GM19099 (cell line): Measurements from ENCODE around the gene C13orf46.

Experiments used
- POLR2A ChIP-seq: IDR thresholded peaks from 3 replicates; pipeline ENCODE4 v1.6.1; 2011; ENCODE audit warnings: low read depth; ENCODE audit not compliant: insufficient read length; ENCODE audit errors: extremely low read depth

Gene C13orf46

DNA sequence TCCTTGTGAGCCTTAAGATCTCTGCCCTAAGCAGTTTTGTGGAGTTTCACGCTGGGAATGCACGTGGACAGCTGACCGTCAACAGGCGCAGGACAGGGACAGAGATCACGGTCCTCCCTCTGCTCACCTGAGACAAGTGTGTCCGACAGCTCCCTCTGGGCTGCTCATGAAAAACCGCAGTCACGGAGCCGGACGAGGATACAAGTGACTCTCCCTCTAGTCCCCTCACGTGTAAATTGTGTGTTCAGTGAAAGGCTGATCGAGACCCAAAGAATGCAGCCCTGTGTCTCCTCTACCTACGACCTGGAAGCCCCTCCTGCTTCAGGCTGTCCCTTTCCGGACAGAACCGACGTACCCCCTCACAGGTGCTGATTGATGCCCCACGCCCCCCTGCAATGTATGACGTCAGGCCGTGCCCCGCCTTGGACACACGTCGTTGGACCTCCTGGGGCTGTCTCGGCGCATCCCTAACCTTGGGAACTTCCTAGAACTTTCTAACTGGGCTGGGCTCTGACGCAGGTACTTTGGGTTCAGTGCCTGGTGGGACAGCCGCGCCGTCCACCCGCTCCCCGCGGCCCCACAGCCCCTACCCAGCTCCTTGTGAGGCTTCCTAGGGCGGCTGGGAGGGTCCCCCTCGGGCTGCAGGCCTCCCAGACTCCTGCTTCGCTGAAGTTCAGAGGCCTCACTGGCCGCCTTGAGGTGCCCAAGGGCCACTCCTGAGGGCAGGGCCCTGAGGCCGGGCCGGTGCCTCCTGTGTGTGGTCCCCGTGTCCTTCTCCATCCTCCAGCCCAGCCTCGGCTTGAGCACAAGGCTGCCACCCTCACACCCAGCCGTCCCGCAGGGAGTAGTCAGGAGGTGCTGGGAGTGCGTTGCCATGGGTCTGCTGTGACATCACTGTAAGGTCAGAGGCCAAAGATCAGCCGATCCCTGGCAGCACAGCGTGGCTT is at the start of gene C13orf46:
TSS of gene C13orf46 (minus strand) at position 859 of the 947 bp plus-strand sequence. CDS start at position 780, 79 bp downstream.
- TF ChIP-seq POLR2A: no peak

DNA sequence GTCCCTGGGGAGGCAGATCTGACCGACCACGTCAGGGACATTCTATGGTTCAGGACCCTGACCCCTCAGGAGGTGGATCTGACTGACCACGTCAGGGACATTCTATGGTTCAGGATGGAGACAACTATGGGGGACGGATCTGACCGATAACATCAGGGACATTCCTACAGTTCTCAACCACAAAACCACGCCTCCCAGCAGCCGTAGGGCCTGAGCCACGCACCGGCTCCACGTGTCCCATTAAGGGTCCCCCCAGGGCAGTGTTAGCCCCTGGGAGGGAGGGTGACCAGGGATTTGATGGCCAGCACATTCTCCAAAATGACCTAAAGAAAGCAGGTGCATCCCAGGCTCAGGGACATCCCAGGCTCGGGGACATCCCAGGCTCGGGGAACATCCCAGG is 49.0 kb upstream of the C13orf46 start:
- no peak for TF ChIP-seq POLR2A

DNA sequence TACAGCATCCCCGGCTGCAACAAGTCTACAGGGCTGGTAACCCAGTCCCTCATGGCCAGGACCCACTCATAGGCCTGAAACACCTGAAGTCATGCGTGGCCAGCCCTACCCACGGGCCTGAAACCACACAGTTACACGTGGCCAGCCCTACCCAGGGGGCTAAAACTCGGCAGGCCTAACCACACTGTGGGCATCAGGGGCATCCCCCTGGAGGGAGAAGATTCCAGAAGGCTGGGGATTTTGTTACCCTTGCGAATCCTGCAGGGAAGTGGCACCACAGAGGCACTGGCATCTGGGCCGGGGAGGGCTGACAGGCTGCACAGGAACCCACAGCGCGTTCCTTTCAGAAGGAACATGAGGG is 48.4 kb upstream of the C13orf46 start:
- TF ChIP-seq POLR2A: no peak

DNA sequence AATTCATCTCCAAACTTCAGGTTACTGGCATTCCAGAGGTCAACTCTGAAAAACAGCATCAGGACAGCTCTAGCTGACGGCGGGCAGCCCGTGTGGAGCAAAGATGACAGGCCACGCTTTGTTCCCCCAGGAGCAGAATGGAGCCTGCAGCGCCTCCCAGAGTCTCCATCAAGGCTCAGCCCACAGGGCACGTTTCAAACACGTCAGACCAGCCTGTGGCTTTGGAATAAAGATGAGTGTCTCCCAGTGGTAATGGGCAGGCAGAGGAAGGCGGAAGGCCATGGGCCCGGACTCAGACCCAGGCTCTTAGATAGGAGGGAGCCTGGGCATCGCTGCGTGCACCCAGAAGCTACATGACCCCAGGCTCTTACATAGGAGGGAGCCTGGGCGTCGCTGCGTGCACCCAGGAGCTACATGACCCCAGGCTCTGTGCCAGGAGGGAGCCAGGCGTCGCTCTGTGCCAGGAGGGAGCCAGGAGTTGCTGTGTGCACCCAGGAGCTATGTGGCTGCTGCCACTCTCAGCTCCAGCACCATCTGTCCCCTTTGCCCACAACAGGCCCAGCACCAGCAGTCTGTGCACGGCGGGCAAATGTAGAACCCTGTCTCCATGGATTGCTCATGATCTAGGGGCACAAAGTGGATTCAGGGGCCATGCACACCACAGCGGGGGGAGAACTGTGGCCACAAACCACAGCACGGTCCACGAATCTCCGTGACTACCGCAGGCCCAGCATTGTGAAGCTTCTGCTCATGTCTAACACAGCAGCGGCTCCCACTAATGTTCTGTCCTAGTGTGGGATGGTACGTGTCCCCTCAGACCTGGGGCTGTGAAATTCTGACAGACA is 47.8 kb upstream of the C13orf46 start:
- no peak for TF ChIP-seq POLR2A

DNA sequence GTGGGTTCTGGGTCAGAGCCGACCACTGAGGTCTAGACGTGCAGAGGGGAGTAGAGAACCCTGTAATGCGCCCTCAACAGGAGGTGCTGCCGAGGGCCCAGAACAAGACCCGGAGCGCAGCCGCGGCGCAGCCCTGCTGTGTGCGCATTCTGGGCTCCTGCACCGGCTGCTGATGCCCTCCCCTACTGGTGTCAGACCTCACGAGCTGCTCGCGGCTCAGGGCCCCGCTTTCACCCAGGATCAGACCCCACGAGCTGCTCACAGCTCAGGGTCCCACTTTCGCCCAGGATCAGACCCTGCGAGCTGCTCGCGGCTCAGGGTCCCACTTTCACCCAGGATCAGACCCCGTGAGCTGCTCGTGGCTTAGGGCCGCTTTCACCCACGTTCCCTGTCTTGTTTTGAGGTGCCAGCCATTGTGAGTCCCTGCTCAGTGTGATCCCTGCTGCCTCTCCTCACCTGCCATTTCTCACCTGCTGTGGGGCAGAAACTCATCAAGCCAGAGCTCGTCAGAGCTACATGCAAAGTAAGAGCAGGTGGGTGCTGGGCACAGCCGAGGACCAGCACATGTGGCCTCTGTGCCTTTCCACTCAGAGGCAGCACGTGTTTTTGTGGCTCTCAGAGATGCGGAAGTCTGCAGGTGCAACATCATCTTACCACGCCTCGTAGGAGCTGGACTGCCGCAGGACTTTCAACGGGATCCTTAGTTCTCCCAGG is 47.0 kb upstream of the C13orf46 start:
- no peak for TF ChIP-seq POLR2A

DNA sequence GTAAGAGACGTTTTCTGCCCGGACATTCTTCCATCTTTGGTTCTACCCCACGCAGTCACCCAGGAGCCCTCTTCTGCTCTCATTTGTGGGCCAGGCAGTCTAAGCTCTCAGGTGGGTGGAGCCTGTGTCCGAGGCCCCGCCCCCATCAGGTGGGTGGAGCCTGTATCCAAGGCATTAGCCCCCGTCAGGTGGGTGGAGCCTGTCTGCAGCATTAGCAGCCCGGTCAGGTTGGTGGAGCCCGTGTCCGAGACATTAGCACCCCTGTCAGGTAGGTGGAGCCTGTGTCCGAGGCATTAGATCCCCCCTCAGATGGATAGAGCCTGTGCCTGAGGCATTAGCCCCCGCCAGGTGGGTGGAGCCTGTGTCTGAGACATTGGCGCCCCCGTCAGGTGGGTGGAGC is 45.5 kb upstream of the C13orf46 start:
- no peak for TF ChIP-seq POLR2A

DNA sequence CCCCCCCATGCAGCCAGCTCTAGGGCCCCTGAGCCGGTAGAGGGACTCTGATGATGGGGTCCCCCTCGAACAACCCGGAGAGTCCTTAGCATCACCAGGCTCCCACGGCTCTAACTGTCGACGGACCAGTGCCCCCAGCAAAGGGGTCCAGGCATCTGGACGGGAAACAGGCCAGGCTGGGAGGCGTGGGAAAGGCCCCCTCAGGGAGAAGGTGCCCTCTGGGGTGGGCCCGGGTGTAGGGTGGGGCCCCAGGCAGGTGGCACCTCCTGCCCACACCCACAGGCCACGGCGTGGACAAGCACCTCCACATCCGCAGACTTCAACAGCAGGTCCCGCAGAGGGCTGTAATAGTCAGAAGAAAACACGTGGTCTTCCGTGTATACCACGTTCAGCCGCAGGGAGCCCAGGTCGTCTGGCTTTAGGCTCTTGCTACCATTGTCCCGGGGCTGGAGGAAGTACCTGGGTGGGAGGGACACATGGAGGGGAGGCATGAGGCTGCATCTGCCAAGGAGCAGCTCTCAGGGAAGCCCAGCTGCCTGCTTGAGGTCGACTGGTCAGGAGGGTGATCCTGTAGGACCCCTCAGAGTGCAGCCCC is 44.7 kb upstream of the C13orf46 start:
- no peak for TF ChIP-seq POLR2A

DNA sequence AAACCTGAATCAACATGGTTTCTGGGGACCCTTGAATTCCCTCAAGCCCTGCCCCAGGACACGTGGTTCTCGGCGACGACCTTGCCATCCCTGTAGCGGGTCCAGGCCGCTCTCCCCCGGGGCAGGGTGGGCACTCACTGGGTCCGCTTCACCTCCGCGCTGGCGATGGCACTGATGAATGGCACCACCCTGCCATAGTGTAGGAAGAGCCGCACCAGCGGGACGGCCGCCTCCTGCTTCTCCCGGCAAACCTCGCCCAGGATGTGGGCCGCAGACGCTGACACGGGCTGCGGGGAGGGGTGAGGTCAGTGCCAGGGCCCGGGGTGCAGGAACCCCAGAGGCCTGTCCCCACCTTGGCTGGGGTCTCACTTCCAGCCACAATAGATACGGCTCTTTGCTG is 44.1 kb upstream of the C13orf46 start:
- no peak for TF ChIP-seq POLR2A

DNA sequence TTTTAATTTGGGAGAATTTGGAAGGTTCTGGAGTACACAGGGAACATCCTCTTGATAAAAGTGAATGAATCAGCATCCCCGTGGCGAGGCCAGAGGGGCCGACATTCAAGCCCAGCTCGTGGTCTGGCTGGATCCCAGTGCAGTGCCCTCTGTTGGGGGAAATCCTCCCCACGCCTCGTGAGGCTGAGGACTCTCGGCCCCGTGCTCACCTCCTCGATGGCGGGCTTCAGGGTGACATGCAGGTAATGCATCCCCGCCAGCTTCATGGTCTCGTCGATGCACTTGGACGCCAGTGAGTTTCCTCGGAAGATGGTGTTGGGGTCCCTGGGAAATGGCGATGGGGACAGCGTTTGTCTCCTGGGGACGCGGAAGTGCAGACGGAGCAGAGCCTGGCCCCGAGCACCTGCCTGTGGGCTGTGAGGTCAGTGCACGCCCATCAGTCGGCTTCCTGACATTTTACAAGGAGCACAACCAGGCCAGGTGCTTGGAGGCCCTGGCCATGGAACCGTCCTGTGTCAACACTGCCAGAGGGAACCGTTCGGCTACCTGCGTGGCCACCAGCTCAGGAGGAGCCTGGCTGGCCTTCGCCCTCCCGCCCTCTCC is 43.3 kb upstream of the C13orf46 start:
- no peak for TF ChIP-seq POLR2A

DNA sequence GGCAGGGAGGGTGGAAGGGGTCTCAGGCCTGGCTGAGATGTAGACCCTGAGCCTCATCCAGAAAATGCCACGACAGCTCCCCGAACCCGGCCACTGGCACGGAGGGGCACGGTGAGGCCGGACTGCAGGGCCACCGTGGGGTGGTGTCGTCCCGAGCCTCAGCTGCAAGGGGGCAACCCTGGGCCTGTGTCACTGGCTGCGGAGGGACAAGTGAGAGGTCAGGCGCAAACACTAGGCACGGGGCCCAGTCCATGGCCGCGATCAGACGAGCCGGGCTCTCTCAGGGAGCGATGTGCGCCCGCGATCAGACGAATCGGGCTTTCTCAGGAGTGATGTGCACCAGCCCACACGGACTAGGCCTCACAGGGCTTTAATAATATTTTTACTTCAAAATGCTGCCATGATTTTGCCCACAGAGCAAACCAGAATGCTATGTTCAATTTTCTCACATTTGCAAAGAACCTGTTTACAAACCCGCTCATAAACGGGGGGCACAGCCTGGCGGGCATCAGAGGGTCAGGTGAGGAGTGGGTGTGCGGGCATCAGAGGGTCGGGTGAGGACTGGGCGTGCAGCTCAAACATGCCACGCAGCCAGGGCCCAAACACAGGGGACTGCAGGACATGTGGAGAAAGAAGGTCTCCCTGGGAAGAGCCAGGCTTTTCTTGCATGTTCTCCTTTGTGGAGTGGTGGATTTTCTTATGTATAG is 42.6 kb upstream of the C13orf46 start:
- TF ChIP-seq POLR2A: no peak

- TF ChIP-seq POLR2A: no peak
These were observed 42.1 kb upstream of the C13orf46 start for GRCh38 chr13:114015969-114016295.

DNA sequence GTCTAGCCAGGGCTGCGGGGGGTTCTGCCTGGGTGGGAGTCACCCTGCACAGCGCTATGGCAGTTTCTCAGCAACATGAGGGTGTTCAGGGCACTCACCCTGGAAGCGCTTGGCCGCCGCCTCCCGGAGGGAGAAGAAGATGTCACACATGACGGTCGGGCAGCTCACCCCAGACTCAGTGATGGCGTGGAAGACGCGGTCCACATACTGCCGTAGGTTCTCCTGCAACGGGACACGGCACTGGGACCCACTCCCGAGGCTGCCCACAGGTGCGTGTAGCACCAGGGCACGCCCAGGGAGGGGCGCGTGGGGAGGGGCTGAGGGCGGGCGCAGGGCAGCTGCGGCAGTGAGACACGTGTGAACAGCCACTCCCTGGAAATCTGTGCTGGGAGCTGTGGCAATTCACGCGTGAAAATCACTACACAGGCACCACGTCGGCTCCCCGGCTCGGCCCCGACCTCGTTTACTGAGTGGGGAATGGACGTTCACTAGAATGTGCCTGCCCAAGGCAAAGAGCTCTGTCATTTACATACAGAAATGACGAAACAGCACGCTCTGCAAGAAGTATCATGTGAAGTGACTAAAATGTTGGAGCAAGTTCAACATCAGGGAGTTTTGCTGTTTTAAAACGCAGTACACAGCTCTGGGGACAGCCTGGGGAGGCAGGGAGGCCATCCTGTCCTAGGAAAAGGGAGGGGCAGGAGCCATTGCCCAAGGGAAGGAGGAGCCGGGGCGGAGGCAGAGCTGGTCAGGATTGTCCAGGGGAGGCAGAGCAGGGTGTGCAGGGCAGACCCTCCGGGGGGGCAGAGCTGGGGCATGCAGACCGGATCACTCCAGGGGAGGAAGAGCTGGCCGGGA is 41.5 kb upstream of the C13orf46 start:
- no peak for TF ChIP-seq POLR2A
